HepG2 (cell line): ENCODE measurements around the gene ZMYND8. TPM values are rescaled to one million over a fixed set of nuclear protein-coding genes. Genes with fewer than 3 reads are reported as not detected.

Source experiments
- ARNT2 ChIP-seq: sonication (generic); formaldehyde crosslinking; IDR thresholded peaks from 2 replicates; pipeline ENCODE4 v1.8.0; 2022; ENCODE audit warnings: mild to moderate bottlenecking, low read depth, missing genetic modification reagents, moderate library complexity
- EED ChIP-seq: sonication (generic); formaldehyde crosslinking; IDR thresholded peaks from 2 replicates; pipeline ENCODE4 v1.5.0; 2020; ENCODE audit warnings: mild to moderate bottlenecking, missing genetic modification reagents
- IKZF1 ChIP-seq: fragments of 450-650 bp; IDR thresholded peaks from 2 replicates; pipeline ENCODE4 v1.7.1; 2016
- ISL2 ChIP-seq: sonication (generic); formaldehyde crosslinking; IDR thresholded peaks from 2 replicates; pipeline ENCODE4 v1.5.0; 2020; ENCODE audit warnings: missing genetic modification reagents
- RBAK ChIP-seq: sonication (generic); formaldehyde crosslinking; IDR thresholded peaks from 2 replicates; pipeline ENCODE4 v1.5.1; 2020; ENCODE audit warnings: mild to moderate bottlenecking, missing genetic modification reagents
- REL ChIP-seq: sonication (generic); formaldehyde crosslinking; conservative IDR thresholded peaks from 2 replicates; pipeline ENCODE4 v1.8.0; 2022; ENCODE audit warnings: mild to moderate bottlenecking, missing genetic modification reagents, moderate library complexity
- SAP130 ChIP-seq: IDR thresholded peaks from 2 replicates; pipeline ENCODE4 v1.6.1; 2016; ENCODE audit warnings: low read depth
- ZBTB7A ChIP-seq: sonication (generic); formaldehyde crosslinking; IDR thresholded peaks from 2 replicates; pipeline ENCODE4 v1.8.0; 2022; ENCODE audit warnings: mild to moderate bottlenecking, missing genetic modification reagents
- ZNF20 ChIP-seq: sonication (generic); formaldehyde crosslinking; IDR thresholded peaks from 2 replicates; pipeline ENCODE4 v1.4.0; 2020; ENCODE audit warnings: mild to moderate bottlenecking, moderate library complexity, missing genetic modification reagents
- ZNF431 ChIP-seq: sonication (generic); formaldehyde crosslinking; IDR thresholded peaks from 2 replicates; pipeline ENCODE4 v1.9.0; 2022; ENCODE audit warnings: missing genetic modification reagents, low read depth, mild to moderate bottlenecking, borderline replicate concordance
- ZNF460 ChIP-seq: sonication (generic); formaldehyde crosslinking; IDR thresholded peaks from 2 replicates; pipeline ENCODE4 v1.5.1; 2020; ENCODE audit warnings: missing genetic modification reagents, mild to moderate bottlenecking, borderline replicate concordance
- ZNF674 ChIP-seq: sonication (generic); formaldehyde crosslinking; IDR thresholded peaks from 2 replicates; pipeline ENCODE4 v1.5.0; 2020; ENCODE audit warnings: low read depth, mild to moderate bottlenecking, missing genetic modification reagents
- ZNF678 ChIP-seq: sonication (generic); formaldehyde crosslinking; IDR thresholded peaks from 2 replicates; pipeline ENCODE4 v1.4.0; 2020; ENCODE audit warnings: mild to moderate bottlenecking, missing genetic modification reagents
- ZNF746 ChIP-seq: sonication (generic); formaldehyde crosslinking; IDR thresholded peaks from 2 replicates; pipeline ENCODE4 v1.8.0; 2022; ENCODE audit warnings: mild to moderate bottlenecking, missing genetic modification reagents
- ZNF749 ChIP-seq: sonication (generic); formaldehyde crosslinking; IDR thresholded peaks from 2 replicates; pipeline ENCODE4 v1.8.0; 2022; ENCODE audit warnings: mild to moderate bottlenecking, missing genetic modification reagents, moderate library complexity, borderline replicate concordance
- polyA plus RNA-seq, 8 experiments: library from polyadenylated mRNA; depleted of rRNA in 3 of 8; stranded (reverse) in 7 of 8; unstranded in 1 of 8; fragments of >200 nt; fragmentation: Illumina TruSeq in 4 of 8; extraction: Trizol in 4 of 8; gene quantifications; 2 replicates each; pipeline versions ENCODE4 v1.2.1 to v1.2.3, GENCODE V29; 2011 to 2016; ENCODE audit warnings: low read depth in 4 of 8, missing spikeins in 1 of 8, mixed read lengths in 1 of 8; ENCODE audit not compliant: insufficient read depth in 1 of 8
- total RNA-seq, 5 experiments: library from RNA; depleted of rRNA; stranded (reverse); fragments of >200 nt; fragmentation: Illumina TruSeq; extraction: Trizol; gene quantifications; 2 replicates each; pipeline ENCODE4 v1.2.3, GENCODE V29; 2016; ENCODE audit warnings: low read depth in 1 of 5
- TF ChIP-seq, protein P1 (sequence below): sonication (generic); formaldehyde crosslinking; IDR thresholded peaks from 2 replicates; pipeline ENCODE4 v1.8.0; 2022; ENCODE audit warnings: missing genetic modification reagents, mild to moderate bottlenecking, borderline replicate concordance
- TF ChIP-seq, protein P2 (sequence below): sonication (generic); formaldehyde crosslinking; IDR thresholded peaks from 2 replicates; pipeline ENCODE4 v1.4.0; 2020; ENCODE audit warnings: missing genetic modification reagents
- TF ChIP-seq, protein P3 (sequence below): sonication (generic); formaldehyde crosslinking; IDR thresholded peaks from 2 replicates; pipeline ENCODE4 v1.4.0; 2020; ENCODE audit warnings: mild to moderate bottlenecking, missing genetic modification reagents
- TF ChIP-seq, protein P4 (sequence below): sonication (generic); formaldehyde crosslinking; IDR thresholded peaks from 2 replicates; pipeline ENCODE4 v1.4.0; 2020; ENCODE audit warnings: missing genetic modification reagents, borderline replicate concordance
- TF ChIP-seq, protein P5 (sequence below): fragments of 450-650 bp; IDR thresholded peaks from 2 replicates; pipeline ENCODE4 v1.6.1; 2016

Gene ZMYND8
- total and polyA plus RNA-seq, 2 of the 13 experiments (the other 11 are each of a cell fraction or from before 2014, with no cell fraction given) = 53.9 to 84.7 TPM

DNA sequence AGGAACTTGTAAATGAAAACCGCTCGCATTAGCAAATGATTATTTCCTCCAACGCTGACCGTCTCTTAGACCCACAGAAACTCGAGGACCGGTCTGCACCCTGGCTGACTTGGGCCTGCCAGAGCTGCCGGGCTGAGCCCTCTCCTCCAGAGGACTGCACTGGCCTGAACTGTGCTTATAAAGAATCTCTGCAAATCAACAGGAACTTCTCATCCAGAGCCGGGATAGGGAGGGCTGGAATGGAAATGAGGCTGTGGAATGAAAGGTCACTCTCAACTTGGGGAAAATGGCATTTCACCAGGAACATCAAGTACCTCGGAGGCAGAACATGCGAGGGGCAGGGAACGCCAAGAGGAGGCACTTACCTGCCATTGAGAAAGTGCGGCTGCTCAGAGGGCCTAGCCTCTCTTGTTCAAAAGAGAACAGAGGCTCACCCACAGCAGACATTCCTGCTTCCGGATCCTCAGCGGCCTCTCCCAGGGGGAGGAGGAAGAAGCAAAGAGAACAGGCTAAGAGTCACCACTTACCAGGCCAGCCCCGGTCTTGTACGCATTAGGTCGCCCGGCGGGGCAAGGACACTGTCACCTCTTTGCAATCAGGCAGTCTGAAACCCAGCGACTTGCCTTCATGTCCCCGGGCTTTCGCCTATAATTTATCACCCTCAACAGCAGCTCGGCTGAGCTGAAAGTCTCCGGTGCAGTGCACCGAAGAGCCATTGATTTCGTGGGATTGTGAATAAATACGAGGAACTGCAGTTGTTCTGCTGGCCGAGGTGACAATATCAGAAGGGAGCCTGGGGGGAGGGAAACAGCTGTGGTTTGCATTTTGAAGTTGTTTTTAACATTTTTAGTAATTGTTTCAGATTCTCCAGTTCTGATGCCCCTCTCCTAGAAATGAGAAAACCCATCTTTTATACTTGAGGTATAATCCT is 37.6 kb downstream of the ZMYND8 start (continued):
- TF ChIP-seq, protein P1, sequence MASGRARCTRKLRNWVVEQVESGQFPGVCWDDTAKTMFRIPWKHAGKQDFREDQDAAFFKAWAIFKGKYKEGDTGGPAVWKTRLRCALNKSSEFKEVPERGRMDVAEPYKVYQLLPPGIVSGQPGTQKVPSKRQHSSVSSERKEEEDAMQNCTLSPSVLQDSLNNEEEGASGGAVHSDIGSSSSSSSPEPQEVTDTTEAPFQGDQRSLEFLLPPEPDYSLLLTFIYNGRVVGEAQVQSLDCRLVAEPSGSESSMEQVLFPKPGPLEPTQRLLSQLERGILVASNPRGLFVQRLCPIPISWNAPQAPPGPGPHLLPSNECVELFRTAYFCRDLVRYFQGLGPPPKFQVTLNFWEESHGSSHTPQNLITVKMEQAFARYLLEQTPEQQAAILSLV (CRISPR knock-in tag) = no peak; the same call in 1 of the 2 replicates
- no peak for TF ChIP-seq ZBTB7A (CRISPR knock-in tag)
- 0 out of 2 replicates have a peak, but pooled peaks have one; percentile 17 for TF ChIP-seq ZNF749
- TF ChIP-seq, protein P2, sequence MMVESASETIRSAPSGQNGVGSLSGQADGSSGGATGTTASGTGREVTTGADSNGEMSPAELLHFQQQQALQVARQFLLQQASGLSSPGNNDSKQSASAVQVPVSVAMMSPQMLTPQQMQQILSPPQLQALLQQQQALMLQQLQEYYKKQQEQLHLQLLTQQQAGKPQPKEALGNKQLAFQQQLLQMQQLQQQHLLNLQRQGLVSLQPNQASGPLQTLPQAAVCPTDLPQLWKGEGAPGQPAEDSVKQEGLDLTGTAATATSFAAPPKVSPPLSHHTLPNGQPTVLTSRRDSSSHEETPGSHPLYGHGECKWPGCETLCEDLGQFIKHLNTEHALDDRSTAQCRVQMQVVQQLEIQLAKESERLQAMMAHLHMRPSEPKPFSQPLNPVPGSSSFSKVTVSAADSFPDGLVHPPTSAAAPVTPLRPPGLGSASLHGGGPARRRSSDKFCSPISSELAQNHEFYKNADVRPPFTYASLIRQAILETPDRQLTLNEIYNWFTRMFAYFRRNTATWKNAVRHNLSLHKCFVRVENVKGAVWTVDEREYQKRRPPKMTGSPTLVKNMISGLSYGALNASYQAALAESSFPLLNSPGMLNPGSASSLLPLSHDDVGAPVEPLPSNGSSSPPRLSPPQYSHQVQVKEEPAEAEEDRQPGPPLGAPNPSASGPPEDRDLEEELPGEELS (CRISPR knock-in tag) = no peak
- no peak for TF ChIP-seq ZNF460 (CRISPR knock-in tag)
- TF ChIP-seq, protein P3, sequence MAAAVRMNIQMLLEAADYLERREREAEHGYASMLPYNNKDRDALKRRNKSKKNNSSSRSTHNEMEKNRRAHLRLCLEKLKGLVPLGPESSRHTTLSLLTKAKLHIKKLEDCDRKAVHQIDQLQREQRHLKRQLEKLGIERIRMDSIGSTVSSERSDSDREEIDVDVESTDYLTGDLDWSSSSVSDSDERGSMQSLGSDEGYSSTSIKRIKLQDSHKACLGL (CRISPR knock-in tag) = no peak
- TF ChIP-seq, protein P4, sequence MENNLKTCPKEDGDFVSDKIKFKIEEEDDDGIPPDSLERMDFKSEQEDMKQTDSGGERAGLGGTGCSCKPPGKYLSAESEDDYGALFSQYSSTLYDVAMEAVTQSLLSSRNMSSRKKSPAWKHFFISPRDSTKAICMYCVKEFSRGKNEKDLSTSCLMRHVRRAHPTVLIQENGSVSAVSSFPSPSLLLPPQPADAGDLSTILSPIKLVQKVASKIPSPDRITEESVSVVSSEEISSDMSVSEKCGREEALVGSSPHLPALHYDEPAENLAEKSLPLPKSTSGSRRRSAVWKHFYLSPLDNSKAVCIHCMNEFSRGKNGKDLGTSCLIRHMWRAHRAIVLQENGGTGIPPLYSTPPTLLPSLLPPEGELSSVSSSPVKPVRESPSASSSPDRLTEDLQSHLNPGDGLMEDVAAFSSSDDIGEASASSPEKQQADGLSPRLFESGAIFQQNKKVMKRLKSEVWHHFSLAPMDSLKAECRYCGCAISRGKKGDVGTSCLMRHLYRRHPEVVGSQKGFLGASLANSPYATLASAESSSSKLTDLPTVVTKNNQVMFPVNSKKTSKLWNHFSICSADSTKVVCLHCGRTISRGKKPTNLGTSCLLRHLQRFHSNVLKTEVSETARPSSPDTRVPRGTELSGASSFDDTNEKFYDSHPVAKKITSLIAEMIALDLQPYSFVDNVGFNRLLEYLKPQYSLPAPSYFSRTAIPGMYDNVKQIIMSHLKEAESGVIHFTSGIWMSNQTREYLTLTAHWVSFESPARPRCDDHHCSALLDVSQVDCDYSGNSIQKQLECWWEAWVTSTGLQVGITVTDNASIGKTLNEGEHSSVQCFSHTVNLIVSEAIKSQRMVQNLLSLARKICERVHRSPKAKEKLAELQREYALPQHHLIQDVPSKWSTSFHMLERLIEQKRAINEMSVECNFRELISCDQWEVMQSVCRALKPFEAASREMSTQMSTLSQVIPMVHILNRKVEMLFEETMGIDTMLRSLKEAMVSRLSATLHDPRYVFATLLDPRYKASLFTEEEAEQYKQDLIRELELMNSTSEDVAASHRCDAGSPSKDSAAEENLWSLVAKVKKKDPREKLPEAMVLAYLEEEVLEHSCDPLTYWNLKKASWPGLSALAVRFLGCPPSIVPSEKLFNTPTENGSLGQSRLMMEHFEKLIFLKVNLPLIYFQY (CRISPR knock-in tag) = peak; percentile 16
- no peak; the same call in 1 of the 2 replicates for TF ChIP-seq REL (CRISPR knock-in tag)
- TF ChIP-seq SAP130 = peak; percentile 8; the same call in 1 of the 2 replicates
- TF ChIP-seq EED = no peak; the same call in 1 of the 2 replicates
- no peak for TF ChIP-seq ZNF20 (CRISPR knock-in tag)
- no peak for TF ChIP-seq ZNF431
- TF ChIP-seq IKZF1 = no peak
- no peak for TF ChIP-seq RBAK
- TF ChIP-seq ZNF746 = no peak
- no peak; the same call in 1 of the 2 replicates for TF ChIP-seq ARNT2 (CRISPR knock-in tag)
- TF ChIP-seq ISL2 = peak; percentile 69
- no peak for TF ChIP-seq ZNF678 (CRISPR knock-in tag)
- TF ChIP-seq, protein P5, sequence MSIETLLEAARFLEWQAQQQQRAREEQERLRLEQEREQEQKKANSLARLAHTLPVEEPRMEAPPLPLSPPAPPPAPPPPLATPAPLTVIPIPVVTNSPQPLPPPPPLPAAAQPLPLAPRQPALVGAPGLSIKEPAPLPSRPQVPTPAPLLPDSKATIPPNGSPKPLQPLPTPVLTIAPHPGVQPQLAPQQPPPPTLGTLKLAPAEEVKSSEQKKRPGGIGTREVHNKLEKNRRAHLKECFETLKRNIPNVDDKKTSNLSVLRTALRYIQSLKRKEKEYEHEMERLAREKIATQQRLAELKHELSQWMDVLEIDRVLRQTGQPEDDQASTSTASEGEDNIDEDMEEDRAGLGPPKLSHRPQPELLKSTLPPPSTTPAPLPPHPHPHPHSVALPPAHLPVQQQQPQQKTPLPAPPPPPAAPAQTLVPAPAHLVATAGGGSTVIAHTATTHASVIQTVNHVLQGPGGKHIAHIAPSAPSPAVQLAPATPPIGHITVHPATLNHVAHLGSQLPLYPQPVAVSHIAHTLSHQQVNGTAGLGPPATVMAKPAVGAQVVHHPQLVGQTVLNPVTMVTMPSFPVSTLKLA = no peak
- no peak for TF ChIP-seq ZNF674 (CRISPR knock-in tag)
